Measurements from ENCODE around the gene MINDY1. TPM values are rescaled to one million over a fixed set of nuclear protein-coding genes. Genes with fewer than 3 reads are reported as not detected.

Gene MINDY1, protein sequence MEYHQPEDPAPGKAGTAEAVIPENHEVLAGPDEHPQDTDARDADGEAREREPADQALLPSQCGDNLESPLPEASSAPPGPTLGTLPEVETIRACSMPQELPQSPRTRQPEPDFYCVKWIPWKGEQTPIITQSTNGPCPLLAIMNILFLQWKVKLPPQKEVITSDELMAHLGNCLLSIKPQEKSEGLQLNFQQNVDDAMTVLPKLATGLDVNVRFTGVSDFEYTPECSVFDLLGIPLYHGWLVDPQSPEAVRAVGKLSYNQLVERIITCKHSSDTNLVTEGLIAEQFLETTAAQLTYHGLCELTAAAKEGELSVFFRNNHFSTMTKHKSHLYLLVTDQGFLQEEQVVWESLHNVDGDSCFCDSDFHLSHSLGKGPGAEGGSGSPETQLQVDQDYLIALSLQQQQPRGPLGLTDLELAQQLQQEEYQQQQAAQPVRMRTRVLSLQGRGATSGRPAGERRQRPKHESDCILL
- 5.9 and 9.2 TPM in 2 replicates for total RNA-seq

DNA sequence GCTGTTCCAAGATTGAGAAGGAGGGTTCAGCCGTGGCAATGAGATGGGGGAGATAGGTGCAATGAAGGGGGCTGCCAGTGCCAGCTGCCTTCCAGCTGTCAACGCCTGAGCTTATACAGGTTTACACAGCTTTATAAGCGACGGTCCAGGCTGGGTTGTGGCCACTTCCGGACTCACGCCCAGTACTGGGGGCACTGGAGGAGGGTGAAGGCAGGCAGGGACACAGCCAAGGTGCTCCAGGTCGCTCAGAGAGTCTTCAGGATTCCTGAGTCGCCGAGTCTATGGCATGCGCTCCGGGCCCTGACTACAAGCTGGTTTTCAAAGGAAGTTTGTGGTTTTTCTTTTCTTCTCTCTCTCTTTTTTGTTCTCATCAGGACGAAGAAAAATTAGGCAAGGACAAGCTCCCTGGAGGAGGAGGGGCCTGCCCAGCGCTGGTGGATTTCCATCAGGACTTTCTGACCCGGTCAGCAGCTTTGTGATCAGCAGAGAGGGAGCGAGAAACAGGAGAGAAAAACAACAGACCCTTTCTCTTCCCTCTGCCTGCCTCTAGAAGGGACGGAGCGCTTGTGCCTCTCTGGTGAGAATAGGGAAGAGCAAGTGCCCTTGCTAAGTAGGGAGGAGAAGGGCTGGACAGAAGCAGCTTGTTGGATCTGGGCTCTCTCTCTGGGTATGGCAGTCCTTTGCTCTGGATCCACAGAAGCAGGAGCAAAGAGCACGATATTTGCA is at the start of gene MINDY1:
MINDY1 (minus strand) TSS at position 576 of the 726 bp plus-strand sequence. CDS start 4,285 bp downstream, outside the sequence.

DNA sequence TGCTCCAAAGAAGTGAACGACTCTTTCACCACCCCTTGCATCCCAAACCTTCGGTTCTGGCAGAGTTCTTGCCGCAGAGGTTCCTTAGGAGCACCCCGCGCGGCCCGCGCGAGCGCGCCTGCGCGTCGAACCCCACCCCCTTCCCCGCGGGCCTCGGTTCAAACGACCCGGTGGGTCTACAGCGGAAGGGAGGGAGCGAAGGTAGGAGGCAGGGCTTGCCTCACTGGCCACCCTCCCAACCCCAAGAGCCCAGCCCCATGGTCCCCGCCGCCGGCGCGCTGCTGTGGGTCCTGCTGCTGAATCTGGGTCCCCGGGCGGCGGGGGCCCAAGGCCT is 40.9 kb upstream of the MINDY1 start, which contains the start of gene C1orf56:
C1orf56 (plus strand) TSS at position 161 of the 334 bp plus-strand sequence; CDS start at position 258, 97 bp downstream.

DNA sequence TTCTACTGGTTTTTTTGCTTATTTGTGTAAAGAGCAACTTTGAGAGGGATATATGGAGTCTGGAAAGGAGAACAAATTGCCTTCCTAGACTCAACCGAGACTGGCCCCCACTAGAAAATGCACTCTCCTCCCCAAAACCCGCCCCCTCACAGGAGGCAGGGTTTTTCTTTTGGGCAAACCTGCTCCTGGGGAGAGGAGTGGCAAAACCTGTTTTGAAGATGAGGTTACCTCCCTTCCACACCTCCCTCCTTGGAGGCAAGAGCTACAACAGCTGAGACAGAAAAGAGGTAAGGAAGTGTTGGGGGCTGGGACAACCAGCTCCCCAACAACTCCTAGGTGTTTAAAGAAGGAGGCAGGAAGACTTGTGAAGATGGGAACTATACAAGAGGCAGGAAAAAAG is 29.7 kb upstream of the MINDY1 start, which contains the start of gene BNIPL:
BNIPL (plus strand) TSS at position 231 of the 400 bp plus-strand sequence; CDS start at position 371, 140 bp downstream.

GRCh38 chr1:151008244-151009205 is 1.8 kb upstream of the MINDY1 start, which contains the start of gene PRUNE1:
Gene PRUNE1, plus strand, starts transcription at chr1:151008449. Its CDS starts 184 bp downstream, at chr1:151008633.

GRCh38 chr1:150981805-150982712 is 24.6 kb downstream of the MINDY1 start, which contains the start of gene ANXA9:
Gene ANXA9, plus strand, starts transcription at chr1:150982292. Its CDS starts 814 bp downstream, at chr1:150983106.

GRCh38 chr1:150974580-150975478 is 31.9 kb downstream of the MINDY1 start, which contains the start of gene CERS2:
Gene CERS2, minus strand, starts transcription at chr1:150974835. Its CDS starts 5,745 bp downstream, at chr1:150969090.

Small RNA genes within 50 kb of the gene (small RNA-seq; reads per million reads assigned to genes)
- gene RNU6-884P (ENCODE audit: low replicate concordance) = 0.59 reads per million, percentile 24 among the genes with 10 or more reads in this experiment

Other genes with a start within 250 kb of the MINDY1 start
- gene CTSS, start 241.1 kb downstream of the MINDY1 start, total RNA-seq = 11.8 and 28.6 TPM in 2 replicates
- 90.2 and 215 TPM in 2 replicates for gene CTSK, start 198.6 kb downstream of the MINDY1 start, total RNA-seq
- 37.2 and 59.3 TPM in 2 replicates for gene ARNT, start 130.3 kb downstream of the MINDY1 start, total RNA-seq
- gene CTXND2, start 119.8 kb downstream of the MINDY1 start, total RNA-seq = not detected in 2 replicates
- 39.1 and 42.7 TPM in 2 replicates for gene SETDB1, start 80.5 kb downstream of the MINDY1 start, total RNA-seq
- 136 and 182 TPM in 2 replicates for gene CERS2, start 32.1 kb downstream of the MINDY1 start, total RNA-seq
- under 0.01 and 0.22 TPM in 2 replicates for gene ANXA9, start 24.6 kb downstream of the MINDY1 start, total RNA-seq
- gene PRUNE1, start 1.5 kb upstream of the MINDY1 start, total RNA-seq = 7.7 and 8.9 TPM in 2 replicates
- gene BNIPL, start 29.7 kb upstream of the MINDY1 start, total RNA-seq = 0.22 and 0.29 TPM in 2 replicates
- gene C1orf56, start 40.8 kb upstream of the MINDY1 start, total RNA-seq = 2.9 and 3.3 TPM in 2 replicates
- 68.1 and 106 TPM in 2 replicates for gene CDC42SE1, start 52.7 kb upstream of the MINDY1 start, total RNA-seq
- 2.8 and 10.7 TPM in 2 replicates for gene MLLT11, start 53.5 kb upstream of the MINDY1 start, total RNA-seq
- 9.7 and 9.8 TPM in 2 replicates for gene GABPB2, start 63.9 kb upstream of the MINDY1 start, total RNA-seq
- gene SEMA6C, start 139.7 kb upstream of the MINDY1 start, total RNA-seq = 0.57 and 1.8 TPM in 2 replicates
- not detected in 2 replicates for gene TNFAIP8L2, start 149.7 kb upstream of the MINDY1 start, total RNA-seq
- gene LYSMD1, start 159.0 kb upstream of the MINDY1 start, total RNA-seq = 13.6 and 14.2 TPM in 2 replicates
- gene SCNM1, start 159.2 kb upstream of the MINDY1 start, total RNA-seq = 29.8 and 31.1 TPM in 2 replicates
- gene TMOD4, start 169.1 kb upstream of the MINDY1 start, total RNA-seq = not detected in 2 replicates
- gene VPS72, start 183.3 kb upstream of the MINDY1 start, total RNA-seq = 35.5 and 55.4 TPM in 2 replicates
- 71.9 and 78.6 TPM in 2 replicates for gene PIP5K1A, start 191.7 kb upstream of the MINDY1 start, total RNA-seq
- 156 and 173 TPM in 2 replicates for gene PSMD4, start 247.8 kb upstream of the MINDY1 start, total RNA-seq